H1 (cell line): ENCODE measurements around the gene PPP1R1B. TPM values are rescaled to one million over a fixed set of nuclear protein-coding genes. Genes with fewer than 3 reads are reported as not detected.

Experiments
- ATF2 ChIP-seq: IDR thresholded peaks from 2 replicates; pipeline ENCODE4 v1.6.1; 2012; ENCODE audit warnings: low read length, inconsistent platforms
- SIN3A ChIP-seq, 2 experiments: IDR thresholded peaks in 1 of 2; conservative IDR thresholded peaks in 1 of 2; 2 replicates each; pipeline ENCODE4 v1.6.1; 2011 to 2012; ENCODE audit warnings: low read length in 2 of 2, improper control_type of control experiment in 1 of 2, low read depth in 1 of 2, mild to moderate bottlenecking in 1 of 2
- polyA plus RNA-seq, 7 experiments: library from polyadenylated mRNA; depleted of rRNA in 3 of 7; stranded (reverse) in 5 of 7; unstranded in 2 of 7; fragments of >200 nt in 5 of 7; fragments of 200-250 nt in 2 of 7; gene quantifications; 1 replicate in 5 of 7; 2 replicates in 1 of 7; 4 replicates in 1 of 7; pipeline versions ENCODE4 v1.2.1 to v1.2.3, GENCODE V29; 2011 to 2013; ENCODE audit warnings: missing spikeins in 2 of 7, mixed read lengths in 2 of 7
- total RNA-seq: library from RNA; stranded (reverse); fragmentation: NEBNext Ultra II Directional; extraction: Animal tissue kit (Norgen Biotek cat#: 25700); gene quantifications from 2 replicates; pipeline ENCODE4 v1.2.1, GENCODE V29; 2021

The PPP1R1B gene
- total and polyA plus RNA-seq, 2 of the 8 experiments (the other 6 are each of a cell fraction or from before 2014, with no cell fraction given), result 10.7 to 22.3 TPM

- TF ChIP-seq ATF2 (no peak), SIN3A (conservative IDR thresholded peaks at IDR 0.05 in 1 of 2, IDR thresholded peaks at IDR 0.05 in 1 of 2; ENCODE audit: low read depth in 1 of 2, low read length in 2 of 2) (no peak)
- TF ChIP-seq, all 59 proteins: peak for 0
Measured at GRCh38 chr17:39641097-39641496, 14.3 kb downstream of the PPP1R1B start (continued).
